Loucy (cell line): ENCODE data around the gene SLC9B2.

Experiments used
- EZH2phosphoT487 ChIP-seq: fragments of 200-600 bp; IDR thresholded peaks from 2 replicates; pipeline ENCODE4 v1.6.1; 2018; ENCODE audit warnings: antibody characterized with exemption, mild to moderate bottlenecking, moderate library complexity, borderline replicate concordance
- TF ChIP-seq, protein P1 (sequence below): fragments of 200-600 bp; sonication (generic); conservative IDR thresholded peaks from 2 replicates; pipeline ENCODE4 v1.5.1; 2014; ENCODE audit warnings: mild to moderate bottlenecking, antibody characterized with exemption, low read length

GRCh38 chr4:103054030-103054429 lies 22.5 kb downstream of the SLC9B2 start:
- TF ChIP-seq, protein P1, sequence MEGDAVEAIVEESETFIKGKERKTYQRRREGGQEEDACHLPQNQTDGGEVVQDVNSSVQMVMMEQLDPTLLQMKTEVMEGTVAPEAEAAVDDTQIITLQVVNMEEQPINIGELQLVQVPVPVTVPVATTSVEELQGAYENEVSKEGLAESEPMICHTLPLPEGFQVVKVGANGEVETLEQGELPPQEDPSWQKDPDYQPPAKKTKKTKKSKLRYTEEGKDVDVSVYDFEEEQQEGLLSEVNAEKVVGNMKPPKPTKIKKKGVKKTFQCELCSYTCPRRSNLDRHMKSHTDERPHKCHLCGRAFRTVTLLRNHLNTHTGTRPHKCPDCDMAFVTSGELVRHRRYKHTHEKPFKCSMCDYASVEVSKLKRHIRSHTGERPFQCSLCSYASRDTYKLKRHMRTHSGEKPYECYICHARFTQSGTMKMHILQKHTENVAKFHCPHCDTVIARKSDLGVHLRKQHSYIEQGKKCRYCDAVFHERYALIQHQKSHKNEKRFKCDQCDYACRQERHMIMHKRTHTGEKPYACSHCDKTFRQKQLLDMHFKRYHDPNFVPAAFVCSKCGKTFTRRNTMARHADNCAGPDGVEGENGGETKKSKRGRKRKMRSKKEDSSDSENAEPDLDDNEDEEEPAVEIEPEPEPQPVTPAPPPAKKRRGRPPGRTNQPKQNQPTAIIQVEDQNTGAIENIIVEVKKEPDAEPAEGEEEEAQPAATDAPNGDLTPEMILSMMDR: no peak
- TF ChIP-seq EZH2phosphoT487: no peak
